Adrenal gland (tissue), 5 donors: ENCODE data around the gene ATP8B3.

Source experiments
- POLR2A ChIP-seq, 2 donors: fragments of 450-650 bp; IDR thresholded peaks; one replicate each; pipeline ENCODE4 v1.6.1; 2017; ENCODE audit warnings: antibody characterized with exemption in 2 of 2, mild to moderate bottlenecking in 2 of 2, moderate library complexity in 1 of 2
- TF ChIP-seq, protein P1 (sequence below), 6 experiments: fragments of 450-650 bp in 4 of 6; fragments of 200-600 bp in 2 of 6; sonication (generic) in 1 of 6; IDR thresholded peaks; 1 replicate in 5 of 6; 2 replicates in 1 of 6; pipeline versions ENCODE4 v1.5.1 to v1.8.0; 2016 to 2021; ENCODE audit warnings: antibody characterized with exemption in 6 of 6, mild to moderate bottlenecking in 2 of 6, moderate library complexity in 1 of 6
- donor health status: DM: no; HTN: no; CAD: no.

DNA sequence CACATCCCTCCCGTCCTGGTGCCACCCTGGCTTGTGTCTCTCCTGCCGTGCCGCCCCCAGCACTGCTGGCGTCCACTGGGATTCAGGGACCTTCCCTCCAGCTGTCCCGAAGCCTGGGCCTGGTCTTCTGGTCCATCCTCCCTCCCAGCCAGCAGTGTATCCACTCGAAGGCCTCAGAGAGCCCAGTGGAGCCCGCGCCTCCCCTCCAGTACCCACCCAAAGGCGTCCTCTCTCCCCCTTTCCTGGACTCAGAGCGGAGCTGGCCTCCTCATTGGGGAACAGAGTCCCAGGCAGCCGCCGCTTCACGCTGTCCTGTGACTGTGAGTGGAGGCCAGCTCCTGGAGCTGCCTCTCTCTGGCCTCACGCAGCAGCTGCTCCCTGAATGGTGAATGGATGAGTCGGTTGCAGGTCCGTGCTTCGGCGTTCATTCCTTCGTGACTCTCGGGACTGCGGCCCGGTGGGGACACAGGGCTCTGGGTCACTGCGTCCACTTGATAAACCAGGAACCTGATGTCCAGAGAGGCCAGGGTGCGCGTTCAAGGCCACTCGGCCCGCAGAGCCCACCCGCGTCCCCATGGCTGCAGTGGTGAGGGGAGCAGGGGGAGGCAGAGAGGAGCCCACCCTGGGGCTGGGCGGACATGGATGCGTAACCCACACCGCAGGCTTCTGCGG, 46.7 kb downstream of the ATP8B3 start:
- TF ChIP-seq, protein P1, sequence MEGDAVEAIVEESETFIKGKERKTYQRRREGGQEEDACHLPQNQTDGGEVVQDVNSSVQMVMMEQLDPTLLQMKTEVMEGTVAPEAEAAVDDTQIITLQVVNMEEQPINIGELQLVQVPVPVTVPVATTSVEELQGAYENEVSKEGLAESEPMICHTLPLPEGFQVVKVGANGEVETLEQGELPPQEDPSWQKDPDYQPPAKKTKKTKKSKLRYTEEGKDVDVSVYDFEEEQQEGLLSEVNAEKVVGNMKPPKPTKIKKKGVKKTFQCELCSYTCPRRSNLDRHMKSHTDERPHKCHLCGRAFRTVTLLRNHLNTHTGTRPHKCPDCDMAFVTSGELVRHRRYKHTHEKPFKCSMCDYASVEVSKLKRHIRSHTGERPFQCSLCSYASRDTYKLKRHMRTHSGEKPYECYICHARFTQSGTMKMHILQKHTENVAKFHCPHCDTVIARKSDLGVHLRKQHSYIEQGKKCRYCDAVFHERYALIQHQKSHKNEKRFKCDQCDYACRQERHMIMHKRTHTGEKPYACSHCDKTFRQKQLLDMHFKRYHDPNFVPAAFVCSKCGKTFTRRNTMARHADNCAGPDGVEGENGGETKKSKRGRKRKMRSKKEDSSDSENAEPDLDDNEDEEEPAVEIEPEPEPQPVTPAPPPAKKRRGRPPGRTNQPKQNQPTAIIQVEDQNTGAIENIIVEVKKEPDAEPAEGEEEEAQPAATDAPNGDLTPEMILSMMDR (IDR thresholded peaks at IDR 0.05) = no peak
- TF ChIP-seq POLR2A (IDR thresholded peaks at IDR 0.05) = no peak
